ENCODE data around the gene GPR61.

GPR61 gene

DNA sequence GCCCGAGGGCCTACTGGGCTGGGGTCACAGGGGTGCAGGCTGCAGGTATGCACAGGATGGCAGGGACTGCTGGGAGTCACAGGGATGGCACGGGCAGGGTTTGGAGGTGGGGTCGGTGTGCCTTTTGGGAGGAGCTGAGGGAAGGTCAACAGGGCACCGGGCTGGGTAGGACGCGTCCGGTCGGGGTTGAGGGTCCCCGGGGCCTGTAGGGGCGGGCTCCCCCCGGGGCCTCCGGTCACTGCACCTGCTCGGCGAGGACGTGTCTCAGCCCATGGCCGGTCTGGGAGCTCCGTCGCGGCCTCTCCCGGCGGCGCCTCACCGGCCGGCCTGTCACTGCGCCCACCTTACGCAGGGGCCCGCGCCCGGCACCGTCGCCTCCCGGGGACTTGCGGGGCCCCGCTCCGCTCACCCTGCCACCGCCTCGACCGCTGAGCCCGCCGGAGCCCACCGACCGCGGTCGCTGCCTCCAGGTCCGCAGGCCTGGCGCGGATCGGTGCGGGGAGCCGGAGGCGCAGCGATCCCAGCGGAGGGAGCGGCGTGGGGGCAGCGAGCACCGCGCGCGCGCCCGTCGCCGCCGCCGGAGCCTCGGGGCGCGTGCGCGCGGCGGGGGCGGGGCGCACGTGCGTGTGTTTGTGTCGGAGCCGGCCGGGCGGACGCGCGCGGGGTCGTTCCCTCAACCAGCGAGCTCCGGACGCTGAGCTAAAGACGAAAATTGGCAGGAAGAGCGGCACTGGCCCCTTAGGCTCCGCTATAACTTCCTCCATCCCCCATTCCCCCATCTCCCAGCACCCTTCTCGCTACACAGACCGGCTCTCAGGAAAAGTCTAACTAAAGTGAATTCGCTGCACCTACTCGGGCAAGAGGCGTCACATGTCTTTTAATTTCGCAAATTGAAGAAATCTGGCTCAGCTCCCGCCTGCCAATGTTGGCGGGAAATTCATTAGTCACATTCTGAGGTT, 30.2 kb upstream of the GPR61 start, which contains the start of gene AMIGO1:
Gene AMIGO1 (minus strand): TSS at position 552 of the 959 bp plus-strand sequence. CDS start 815 bp downstream, outside the sequence.
- H3K36me3 ChIP-seq (ENCODE audit: control insufficient read depth, insufficient read depth, low read length): no peaks in the 10 kb centered on the region
- no peak within 1 kb of the TSS for H3K27ac ChIP-seq (ENCODE audit: low read depth, low read length, severe bottlenecking)
- 1 to 2% methylated on average over 63 to 71 of the region's 100 CpGs for WGBS, 2 experiments (ENCODE audit: insufficient coverage in 2 of 2)
- H3K9me3 ChIP-seq (ENCODE audit: control insufficient read depth, low read length): no peaks in the 10 kb centered on the region
- H3K4me3 ChIP-seq (ENCODE audit: extremely low read depth, insufficient read depth, low read length, poor library complexity, severe bottlenecking): peak within 1 kb of the TSS; percentile 49
- peaks cover 6% of the 10 kb centered on the region for H3K4me1 ChIP-seq (ENCODE audit: control insufficient read depth, insufficient read depth, low read length, poor library complexity, severe bottlenecking)

DNA sequence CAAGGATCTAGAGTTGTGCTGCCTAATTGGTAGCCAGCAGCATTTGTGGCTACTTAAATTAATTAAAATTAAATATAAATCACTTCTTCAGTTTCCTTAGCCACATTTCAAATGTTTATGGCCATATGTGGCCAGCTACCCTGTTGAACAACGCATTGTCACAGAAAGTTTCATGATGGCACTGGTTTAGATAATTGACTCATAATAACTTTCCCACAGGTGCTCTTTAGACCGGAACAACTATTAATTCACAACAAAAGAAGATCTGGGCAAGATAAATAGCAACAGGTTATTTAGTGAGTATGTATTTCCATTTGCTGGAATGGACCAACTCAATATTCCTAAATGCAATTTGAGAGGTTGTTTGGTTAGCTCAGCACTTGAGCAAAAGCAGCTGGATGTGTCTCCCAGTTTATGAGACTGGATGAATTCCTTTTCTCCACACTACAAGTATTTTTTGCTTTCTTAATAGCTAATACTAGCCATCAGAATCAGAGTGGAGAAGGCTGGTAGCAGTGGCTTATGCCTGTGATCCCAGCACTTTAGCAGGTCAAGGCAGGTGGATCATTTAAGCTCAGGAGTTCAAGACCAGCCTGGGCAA, 26.5 kb upstream of the GPR61 start:
- no peaks in the 10 kb centered on the region for H3K36me3 ChIP-seq (ENCODE audit: control insufficient read depth, insufficient read depth, low read length)
- no peak overlapping the region for H3K4me3 ChIP-seq (ENCODE audit: extremely low read depth, insufficient read depth, low read length, poor library complexity, severe bottlenecking)
- 83% methylated on average over 1 of the region's 2 CpGs; no CpG with 5 or more reads in 1 of the 2 experiments for WGBS, 2 experiments (ENCODE audit: insufficient coverage in 2 of 2)
- no peak overlapping the region for H3K27ac ChIP-seq (ENCODE audit: low read depth, low read length, severe bottlenecking)
- peaks cover 16% of the 10 kb centered on the region for H3K4me1 ChIP-seq (ENCODE audit: control insufficient read depth, insufficient read depth, low read length, poor library complexity, severe bottlenecking)
- H3K9me3 ChIP-seq (ENCODE audit: control insufficient read depth, low read length): no peaks in the 10 kb centered on the region

DNA sequence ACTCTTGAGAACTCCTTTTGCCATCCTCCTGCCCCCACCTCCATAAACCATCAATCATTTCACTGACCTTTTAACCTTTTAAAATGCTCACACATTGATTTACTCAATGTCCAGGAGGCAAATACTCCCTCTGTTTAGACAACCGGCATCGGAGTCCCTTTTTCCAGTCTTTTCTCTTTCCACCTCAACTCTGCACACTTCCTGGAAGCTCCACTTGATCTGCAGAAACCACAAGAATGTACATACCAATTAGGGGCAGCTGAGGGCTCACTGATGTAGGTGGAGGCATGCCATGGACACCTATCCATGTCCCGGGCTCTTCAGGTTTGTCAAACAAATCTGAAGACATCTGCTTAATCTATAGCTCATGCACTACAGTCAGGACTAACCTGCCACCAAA, 24.8 kb upstream of the GPR61 start:
- H3K4me1 ChIP-seq (ENCODE audit: control insufficient read depth, insufficient read depth, low read length, poor library complexity, severe bottlenecking): peaks cover 16% of the 10 kb centered on the region
- no peaks in the 10 kb centered on the region for H3K9me3 ChIP-seq (ENCODE audit: control insufficient read depth, low read length)
- no peak overlapping the region for H3K27ac ChIP-seq (ENCODE audit: low read depth, low read length, severe bottlenecking)
- 95 to 100% methylated on average over 3 of the region's 3 CpGs for WGBS, 2 experiments (ENCODE audit: insufficient coverage in 2 of 2)
- H3K4me3 ChIP-seq (ENCODE audit: extremely low read depth, insufficient read depth, low read length, poor library complexity, severe bottlenecking): no peak overlapping the region
- no peaks in the 10 kb centered on the region for H3K36me3 ChIP-seq (ENCODE audit: control insufficient read depth, insufficient read depth, low read length)

DNA sequence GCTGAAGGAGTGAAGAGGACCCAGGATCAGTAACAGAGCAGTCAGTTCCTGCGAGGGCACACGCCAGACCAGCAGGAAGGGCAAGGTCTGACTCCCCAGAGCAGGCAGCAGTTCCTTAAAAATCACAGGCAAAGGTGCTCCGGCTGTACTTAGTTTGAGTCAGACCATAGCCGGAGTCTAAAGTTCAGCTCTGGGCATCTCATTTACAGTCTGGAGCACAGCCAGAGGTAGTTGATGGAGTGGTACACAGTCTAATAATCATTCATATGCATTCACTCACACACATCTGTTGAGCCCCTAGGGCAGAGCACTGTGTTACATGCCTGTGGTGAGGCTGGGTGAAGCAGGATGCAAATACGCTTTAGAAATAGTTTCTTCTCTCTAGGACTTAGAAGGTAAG, 22.8 kb upstream of the GPR61 start:
- Histone ChIP-seq H3K36me3 (ENCODE audit: control insufficient read depth, insufficient read depth, low read length) (no peaks in the 10 kb centered on the region), H3K27ac (ENCODE audit: low read depth, low read length, severe bottlenecking) (no peak overlapping the region)
- WGBS, 2 experiments (ENCODE audit: insufficient coverage in 2 of 2): 83 to 96% methylated on average over 3 to 4 of the region's 5 CpGs

DNA sequence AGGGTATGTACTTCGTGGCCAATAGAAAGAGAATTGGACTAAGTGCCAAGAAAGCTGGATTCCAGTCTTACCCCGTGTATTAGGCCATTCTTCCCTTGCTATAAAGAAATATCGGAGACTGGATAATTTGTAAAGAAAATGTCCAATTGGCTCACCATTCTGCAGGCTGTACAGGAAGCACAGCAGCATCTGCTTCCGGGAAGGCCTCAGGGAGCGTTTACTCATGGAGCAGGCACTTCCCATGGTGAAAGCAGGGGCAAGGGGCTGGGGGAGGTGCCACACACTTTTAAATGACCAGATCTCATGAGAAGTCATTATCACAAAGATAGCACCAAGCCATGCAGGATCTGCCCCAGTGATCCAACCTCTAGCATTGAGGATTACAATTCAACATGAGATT, 22.3 kb upstream of the GPR61 start:
- WGBS, 2 experiments (ENCODE audit: insufficient coverage in 2 of 2): 93 to 96% methylated on average over 3 to 4 of the region's 5 CpGs
- Histone ChIP-seq H3K4me1 (ENCODE audit: control insufficient read depth, insufficient read depth, low read length, poor library complexity, severe bottlenecking) (peaks cover 19% of the 10 kb centered on the region), H3K36me3 (ENCODE audit: control insufficient read depth, insufficient read depth, low read length) (no peaks in the 10 kb centered on the region), H3K9me3 (ENCODE audit: control insufficient read depth, low read length) (no peaks in the 10 kb centered on the region), H3K27ac (ENCODE audit: low read depth, low read length, severe bottlenecking) (no peak overlapping the region), H3K4me3 (ENCODE audit: extremely low read depth, insufficient read depth, low read length, poor library complexity, severe bottlenecking) (no peak overlapping the region)

More for the DNA sequence above, 22.8 kb upstream of the GPR61 start:
- no peak overlapping the region for H3K4me3 ChIP-seq (ENCODE audit: extremely low read depth, insufficient read depth, low read length, poor library complexity, severe bottlenecking)
- H3K4me1 ChIP-seq (ENCODE audit: control insufficient read depth, insufficient read depth, low read length, poor library complexity, severe bottlenecking): peaks cover 17% of the 10 kb centered on the region
- no peaks in the 10 kb centered on the region for H3K9me3 ChIP-seq (ENCODE audit: control insufficient read depth, low read length)

DNA sequence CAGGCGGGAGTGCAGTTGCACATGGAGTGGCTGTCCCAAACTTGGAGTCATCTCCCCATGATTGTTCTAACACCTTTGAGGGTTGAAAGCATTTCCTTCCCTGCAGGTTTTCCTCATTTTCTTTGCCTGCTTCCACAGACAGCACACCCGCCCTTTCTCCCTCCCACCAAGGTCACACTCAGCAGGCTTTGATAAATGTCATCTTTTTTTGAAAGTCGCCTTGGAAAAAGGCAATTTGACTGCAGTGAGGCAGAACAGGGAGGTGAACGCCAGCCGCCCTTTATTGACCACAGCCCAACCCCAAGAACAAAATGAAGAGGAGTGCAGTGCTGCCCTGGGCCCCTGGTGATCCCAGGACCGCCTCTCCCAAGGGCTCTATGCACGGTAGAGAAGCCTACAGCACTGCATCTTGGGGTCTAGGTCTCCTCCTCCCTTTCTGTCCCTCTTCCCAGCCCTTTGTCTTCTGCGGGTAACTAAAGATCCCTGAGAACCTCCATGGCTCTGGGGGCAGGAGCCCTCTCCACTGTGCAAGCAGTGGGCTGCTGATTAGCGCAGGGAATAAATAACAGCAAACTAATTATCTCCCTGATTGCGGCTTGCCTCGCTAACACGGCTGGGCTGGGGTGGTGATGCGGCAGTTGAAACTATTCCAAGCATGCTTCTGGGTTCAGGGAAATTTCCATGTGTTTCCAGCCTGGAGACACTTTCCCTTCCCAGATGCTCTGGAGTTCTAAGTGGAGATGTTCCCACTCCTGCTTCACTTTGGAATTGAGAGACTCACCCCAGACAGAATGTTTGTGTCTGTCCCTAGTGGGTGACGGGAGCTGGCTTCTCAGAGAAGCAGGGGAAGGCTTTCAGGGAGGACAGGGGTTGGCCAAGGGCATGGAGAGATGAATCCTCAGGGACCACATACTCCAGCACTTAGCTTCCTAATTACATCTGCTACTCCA, 18.4 kb upstream of the GPR61 start:
- H3K36me3 ChIP-seq (ENCODE audit: control insufficient read depth, insufficient read depth, low read length): no peaks in the 10 kb centered on the region
- peaks cover 14% of the 10 kb centered on the region for H3K4me1 ChIP-seq (ENCODE audit: control insufficient read depth, insufficient read depth, low read length, poor library complexity, severe bottlenecking)
- no peak overlapping the region for H3K27ac ChIP-seq (ENCODE audit: low read depth, low read length, severe bottlenecking)
- 78 to 88% methylated on average over 9 to 11 of the region's 14 CpGs for WGBS, 2 experiments (ENCODE audit: insufficient coverage in 2 of 2)
- H3K9me3 ChIP-seq (ENCODE audit: control insufficient read depth, low read length): no peaks in the 10 kb centered on the region
- no peak overlapping the region for H3K4me3 ChIP-seq (ENCODE audit: extremely low read depth, insufficient read depth, low read length, poor library complexity, severe bottlenecking)

DNA sequence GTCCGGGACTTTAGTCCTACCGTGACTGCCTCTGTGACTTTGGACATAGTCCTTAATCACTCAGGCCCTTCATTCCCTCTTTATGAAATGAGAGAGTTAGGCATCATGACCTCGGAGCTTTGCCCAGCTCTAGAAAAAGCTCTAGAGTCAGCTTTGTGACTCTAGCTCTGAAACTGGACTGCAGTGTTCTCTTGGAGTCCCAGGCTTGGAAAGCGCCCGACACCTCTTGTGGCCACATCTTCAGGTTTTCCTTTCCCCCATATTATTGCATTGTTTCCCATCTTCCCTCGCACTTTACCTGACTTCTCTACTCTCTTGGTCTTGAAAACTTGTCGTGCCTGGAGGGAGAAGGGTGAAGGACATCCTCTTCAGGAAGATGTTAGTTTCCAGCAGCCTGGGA, 17.6 kb upstream of the GPR61 start:
- peaks cover 14% of the 10 kb centered on the region for H3K4me1 ChIP-seq (ENCODE audit: control insufficient read depth, insufficient read depth, low read length, poor library complexity, severe bottlenecking)
- H3K27ac ChIP-seq (ENCODE audit: low read depth, low read length, severe bottlenecking): no peak overlapping the region
- 97 to 99% methylated on average over 5 to 6 of the region's 7 CpGs for WGBS, 2 experiments (ENCODE audit: insufficient coverage in 2 of 2)
- H3K9me3 ChIP-seq (ENCODE audit: control insufficient read depth, low read length): no peaks in the 10 kb centered on the region
- H3K4me3 ChIP-seq (ENCODE audit: extremely low read depth, insufficient read depth, low read length, poor library complexity, severe bottlenecking): no peak overlapping the region
- no peaks in the 10 kb centered on the region for H3K36me3 ChIP-seq (ENCODE audit: control insufficient read depth, insufficient read depth, low read length)

DNA sequence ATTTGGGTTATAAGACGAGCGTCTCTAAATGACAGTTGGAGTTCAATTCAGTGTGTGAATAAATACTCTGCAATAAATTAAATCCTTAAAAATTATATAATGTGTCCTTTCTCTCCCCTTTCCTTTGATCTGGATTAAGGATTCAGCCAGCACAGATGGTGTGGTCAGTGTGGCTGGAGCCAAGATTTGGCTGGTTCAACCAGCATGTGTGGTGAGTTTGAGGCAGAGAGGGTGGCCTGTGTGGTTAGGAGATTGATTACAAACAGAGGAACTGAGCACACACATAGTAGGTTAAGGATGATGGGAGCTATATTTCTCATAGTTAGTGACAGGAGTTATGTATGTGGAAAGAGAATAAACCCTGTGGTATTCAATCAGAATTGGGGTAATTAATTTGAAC, 16.0 kb upstream of the GPR61 start:
- peaks cover 9% of the 10 kb centered on the region for H3K4me1 ChIP-seq (ENCODE audit: control insufficient read depth, insufficient read depth, low read length, poor library complexity, severe bottlenecking)
- H3K36me3 ChIP-seq (ENCODE audit: control insufficient read depth, insufficient read depth, low read length): no peaks in the 10 kb centered on the region
- no peak overlapping the region for H3K4me3 ChIP-seq (ENCODE audit: extremely low read depth, insufficient read depth, low read length, poor library complexity, severe bottlenecking)
- no CpG with 5 or more reads among the region's 2 CpGs for WGBS, 2 experiments (ENCODE audit: insufficient coverage in 2 of 2)
- no peaks in the 10 kb centered on the region for H3K9me3 ChIP-seq (ENCODE audit: control insufficient read depth, low read length)
- H3K27ac ChIP-seq (ENCODE audit: low read depth, low read length, severe bottlenecking): no peak overlapping the region

DNA sequence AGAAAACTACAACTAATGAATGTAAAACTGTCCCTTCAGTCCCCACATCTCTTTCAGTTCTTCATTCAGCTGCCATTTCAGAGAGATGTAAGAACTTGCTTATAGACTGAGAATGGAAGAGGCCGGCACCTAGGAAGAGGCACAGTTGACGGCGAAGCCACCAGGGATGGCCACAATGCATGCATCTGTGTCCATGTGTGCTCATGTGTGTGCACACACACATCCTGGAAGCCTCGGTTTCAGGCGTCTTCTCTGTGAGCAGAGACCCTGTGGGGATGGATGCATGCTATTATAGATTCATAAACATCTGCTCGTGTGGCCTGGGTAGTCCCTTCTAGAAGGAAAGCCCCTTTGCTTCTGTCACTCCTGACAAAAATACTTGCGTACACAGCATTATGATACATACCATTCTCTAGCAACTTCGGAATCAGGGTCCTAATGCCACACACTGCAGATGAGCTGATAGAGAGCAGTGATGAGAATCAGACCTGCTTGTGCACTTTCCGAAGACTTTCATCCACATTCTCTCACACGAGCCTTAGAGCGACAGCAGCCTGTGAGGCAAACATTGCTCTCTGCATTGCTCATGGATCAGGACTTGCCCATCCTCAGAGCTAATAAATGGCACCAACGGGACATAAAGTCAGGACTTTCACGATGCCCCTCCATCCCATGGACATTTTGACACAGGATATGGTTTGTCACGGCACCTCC, 12.4 kb upstream of the GPR61 start:
- Histone ChIP-seq H3K4me3 (ENCODE audit: extremely low read depth, insufficient read depth, low read length, poor library complexity, severe bottlenecking) (no peak overlapping the region), H3K36me3 (ENCODE audit: control insufficient read depth, insufficient read depth, low read length) (no peaks in the 10 kb centered on the region), H3K4me1 (ENCODE audit: control insufficient read depth, insufficient read depth, low read length, poor library complexity, severe bottlenecking) (peaks cover 6% of the 10 kb centered on the region), H3K9me3 (ENCODE audit: control insufficient read depth, low read length) (no peaks in the 10 kb centered on the region), H3K27ac (ENCODE audit: low read depth, low read length, severe bottlenecking) (no peak overlapping the region)
- WGBS, 2 experiments (ENCODE audit: insufficient coverage in 2 of 2): 88 to 91% methylated on average over 9 to 10 of the region's 14 CpGs
